ENCODE data around the gene LRBA.

GRCh38 chr4:150525321-150525868 is 489.7 kb downstream of the LRBA start:
- no peak for TF ChIP-seq POLR2AphosphoS5 (IDR thresholded peaks at IDR 0.05; ENCODE audit: low read depth, low read length)
- TF ChIP-seq POLR2A (IDR thresholded peaks at IDR 0.05; ENCODE audit: low read depth, low read length) = no peak

Measured in GM12891 (cell line).